Spleen (tissue), 7 donors: ENCODE measurements around the gene DOCK6.
"Not testable (repeated sequence)": the region's sequence is repeated elsewhere in the genome, so short reads cannot be mapped to it uniquely, and the experiment has no call there.

ENCODE experiments used
- CTCF ChIP-seq, 11 experiments: fragments of 200-600 bp in 7 of 11; fragments of 450-650 bp in 4 of 11; sonication (generic) in 4 of 11; IDR thresholded peaks in 8 of 11; conservative IDR thresholded peaks in 3 of 11; 1 replicate in 7 of 11; 2 replicates in 4 of 11; pipeline versions ENCODE4 v1.4.0 to v1.8.0; 2016 to 2021; ENCODE audit warnings: antibody characterized with exemption in 11 of 11, inconsistent platforms in 4 of 11, mild to moderate bottlenecking in 1 of 11
- POLR2A ChIP-seq, 3 donors: fragments of 450-650 bp; IDR thresholded peaks; one replicate each; pipeline ENCODE4 v1.5.1; 2017; ENCODE audit warnings: antibody characterized with exemption in 3 of 3, mild to moderate bottlenecking in 1 of 3
- donor health status: DM: no; HTN: no; CAD: no; lungs with moderate emphysema.
- donor health status: DM: no; HTN: no; CAD: no.
- donor health status: DM: no; HTN: no; CAD: no.

GRCh38 chr19:11180975-11181374 is 81.3 kb downstream of the DOCK6 start:
- not testable (repeated sequence) for TF ChIP-seq POLR2A (IDR thresholded peaks at IDR 0.05); CTCF (IDR thresholded peaks at IDR 0.05 in 8 of 11, conservative IDR thresholded peaks at IDR 0.05 in 3 of 11)
